Measurements from ENCODE around the gene VIL1. TPM values are rescaled to one million over a fixed set of nuclear protein-coding genes. Genes with fewer than 3 reads are reported as not detected.

VIL1 gene
- total and polyA plus RNA-seq, 2 donors from 2014 or later, result 9.0 to 10.5 TPM

DNA sequence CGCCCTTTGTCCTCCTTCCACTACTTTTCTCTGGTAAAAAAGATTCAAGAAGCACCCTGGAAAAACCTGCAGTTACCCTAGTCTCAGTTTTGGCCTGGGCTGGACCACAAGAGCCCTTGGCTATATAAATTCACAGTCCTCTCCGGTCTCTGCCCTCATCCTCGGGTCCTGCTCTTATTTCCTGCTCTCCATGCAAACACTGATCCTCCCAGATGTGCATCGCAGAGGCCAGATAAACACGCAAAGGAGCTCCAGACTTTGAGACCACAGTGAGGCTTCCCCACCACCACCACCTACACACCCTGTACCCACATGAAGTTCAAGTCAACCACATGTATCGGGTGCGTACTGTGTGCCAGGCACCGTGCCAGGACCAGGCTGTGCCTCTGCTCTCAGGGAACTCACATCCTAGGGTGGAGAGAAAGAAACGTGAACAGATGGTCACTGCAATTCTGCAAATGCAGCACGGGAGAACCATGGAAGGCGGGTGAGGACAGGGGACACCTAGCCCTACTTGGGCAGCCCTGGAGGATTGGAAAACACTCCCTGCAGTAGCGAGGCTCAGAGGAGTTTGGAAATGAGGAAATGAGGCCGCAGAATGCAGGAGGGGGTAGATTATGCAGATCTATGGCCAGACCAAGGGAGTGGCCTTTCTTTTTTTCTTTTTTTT, 11.8 kb upstream of the VIL1 start:
- TF ChIP-seq, protein P1, sequence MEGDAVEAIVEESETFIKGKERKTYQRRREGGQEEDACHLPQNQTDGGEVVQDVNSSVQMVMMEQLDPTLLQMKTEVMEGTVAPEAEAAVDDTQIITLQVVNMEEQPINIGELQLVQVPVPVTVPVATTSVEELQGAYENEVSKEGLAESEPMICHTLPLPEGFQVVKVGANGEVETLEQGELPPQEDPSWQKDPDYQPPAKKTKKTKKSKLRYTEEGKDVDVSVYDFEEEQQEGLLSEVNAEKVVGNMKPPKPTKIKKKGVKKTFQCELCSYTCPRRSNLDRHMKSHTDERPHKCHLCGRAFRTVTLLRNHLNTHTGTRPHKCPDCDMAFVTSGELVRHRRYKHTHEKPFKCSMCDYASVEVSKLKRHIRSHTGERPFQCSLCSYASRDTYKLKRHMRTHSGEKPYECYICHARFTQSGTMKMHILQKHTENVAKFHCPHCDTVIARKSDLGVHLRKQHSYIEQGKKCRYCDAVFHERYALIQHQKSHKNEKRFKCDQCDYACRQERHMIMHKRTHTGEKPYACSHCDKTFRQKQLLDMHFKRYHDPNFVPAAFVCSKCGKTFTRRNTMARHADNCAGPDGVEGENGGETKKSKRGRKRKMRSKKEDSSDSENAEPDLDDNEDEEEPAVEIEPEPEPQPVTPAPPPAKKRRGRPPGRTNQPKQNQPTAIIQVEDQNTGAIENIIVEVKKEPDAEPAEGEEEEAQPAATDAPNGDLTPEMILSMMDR (IDR thresholded peaks at IDR 0.05; ENCODE audit: borderline replicate concordance, extremely low read depth, insufficient read depth), result no peak
- H3K9ac ChIP-seq (ENCODE audit: low read length in 3 of 3), result peak overlapping the region; percentile 21 to 74 (median 57)
- intact Hi-C loops (cut with DNase I), result no loop called here
- no peaks in the 10 kb centered on the region for H3K27me3 ChIP-seq (ENCODE audit: control insufficient read depth, insufficient read depth, low read length)
- DNase-seq (peak; percentile 27 to 89 (median 82)), FAIRE-seq (no peak)
- no peaks in the 10 kb centered on the region for H3K9me3 ChIP-seq (ENCODE audit: control insufficient read depth in 2 of 3, insufficient read depth in 1 of 3, low read length in 3 of 3)
- H3K4me1 ChIP-seq (ENCODE audit: control insufficient read depth in 2 of 3, insufficient read depth in 2 of 3, low read depth in 1 of 3, low read length in 3 of 3), result peaks cover 2 to 22% (median 14%) of the 10 kb centered on the region in 3 donors
- peaks cover 0 to 11% (median 2%) of the 10 kb centered on the region in 3 donors for H3K36me3 ChIP-seq (ENCODE audit: control insufficient read depth in 2 of 3, insufficient read depth in 3 of 3, low read length in 3 of 3)
- H3K27ac ChIP-seq (ENCODE audit: low read depth in 2 of 2, low read length in 2 of 2), result peak overlapping the region; percentile 81 to 91
- H3K4me3 ChIP-seq (ENCODE audit: low read length in 3 of 3), result peak overlapping the region; percentile 49 to 64 (median 59)

DNA sequence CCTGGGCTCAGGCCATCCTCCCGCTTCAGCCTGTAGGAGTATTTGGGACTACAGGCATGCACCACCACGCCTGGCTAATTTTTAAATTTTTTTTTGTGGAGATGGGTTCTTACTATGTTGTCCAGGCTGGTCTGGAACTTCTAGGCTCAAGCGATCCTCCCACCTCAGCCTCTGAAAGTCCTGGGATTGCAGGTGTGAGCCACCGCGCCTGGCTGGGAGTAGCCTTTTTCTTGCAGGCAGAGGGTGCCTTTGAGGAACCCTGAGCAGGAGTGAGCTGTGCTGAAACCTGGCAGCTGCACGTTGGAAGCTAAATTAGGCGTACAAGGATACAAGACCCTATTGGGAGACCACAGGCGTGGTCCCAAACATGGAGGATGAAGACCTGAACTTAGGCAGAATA, 11.2 kb upstream of the VIL1 start:
- Histone ChIP-seq H3K9me3 (ENCODE audit: control insufficient read depth in 2 of 3, insufficient read depth in 1 of 3, low read length in 3 of 3) (no peaks in the 10 kb centered on the region), H3K4me1 (ENCODE audit: control insufficient read depth in 2 of 3, insufficient read depth in 2 of 3, low read depth in 1 of 3, low read length in 3 of 3) (peaks cover 2 to 19% (median 14%) of the 10 kb centered on the region in 3 donors), H3K27ac (ENCODE audit: low read depth in 2 of 2, low read length in 2 of 2) (no peak overlapping the region), H3K27me3 (ENCODE audit: control insufficient read depth, insufficient read depth, low read length) (no peaks in the 10 kb centered on the region), H3K4me3 (ENCODE audit: low read length in 3 of 3) (no peak overlapping the region), H3K36me3 (ENCODE audit: control insufficient read depth in 2 of 3, insufficient read depth in 3 of 3, low read length in 3 of 3) (peaks cover 0 to 9% (median 0%) of the 10 kb centered on the region in 3 donors), H3K9ac (ENCODE audit: low read length in 3 of 3) (no peak overlapping the region)
- TF ChIP-seq, protein P1 (IDR thresholded peaks at IDR 0.05; ENCODE audit: borderline replicate concordance, extremely low read depth, insufficient read depth), result no peak
- FAIRE-seq, result no peak
- DNase-seq, result peak in 1 of 5 donors; percentile 58
- intact Hi-C loops (cut with DNase I), result no loop called here

DNA sequence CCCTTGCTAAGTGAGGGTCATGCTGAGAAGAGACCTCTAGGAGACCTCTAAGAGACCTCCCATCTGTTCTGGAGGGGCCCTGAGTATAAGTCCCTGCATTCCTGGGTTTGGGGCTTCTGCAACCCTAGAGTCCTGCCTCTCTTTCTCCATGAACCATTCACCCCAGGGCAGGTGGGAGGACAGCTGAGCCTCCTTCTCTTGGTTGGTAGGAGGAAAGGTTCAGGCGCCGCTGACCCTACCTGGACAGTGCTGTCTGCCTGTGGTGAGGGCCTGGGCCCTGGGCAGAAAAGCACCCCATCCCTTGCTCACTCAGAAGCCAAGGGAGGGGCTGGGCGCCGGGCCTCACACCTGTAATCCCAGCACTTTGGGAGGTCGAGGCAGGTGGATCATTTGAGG, 604 bp upstream of the VIL1 start:
- H3K9me3 ChIP-seq (ENCODE audit: control insufficient read depth in 2 of 3, insufficient read depth in 1 of 3, low read length in 3 of 3), result no peaks in the 10 kb centered on the region
- no peak for FAIRE-seq
- intact Hi-C loops (cut with DNase I), result no loop called here

More for the DNA sequence above, 604 bp upstream of the VIL1 start:
- no peaks in the 10 kb centered on the region for H3K4me1 ChIP-seq (ENCODE audit: control insufficient read depth in 2 of 3, insufficient read depth in 2 of 3, low read depth in 1 of 3, low read length in 3 of 3)
- TF ChIP-seq, protein P1 (IDR thresholded peaks at IDR 0.05; ENCODE audit: borderline replicate concordance, extremely low read depth, insufficient read depth), result no peak
- H3K36me3 ChIP-seq (ENCODE audit: control insufficient read depth in 2 of 3, insufficient read depth in 3 of 3, low read length in 3 of 3), result no peaks in the 10 kb centered on the region
- H3K9ac ChIP-seq (ENCODE audit: low read length in 3 of 3), result no peak overlapping the region
- no peak overlapping the region for H3K4me3 ChIP-seq (ENCODE audit: low read length in 3 of 3)
- H3K27ac ChIP-seq (ENCODE audit: low read depth in 2 of 2, low read length in 2 of 2), result no peak overlapping the region
- no peaks in the 10 kb centered on the region for H3K27me3 ChIP-seq (ENCODE audit: control insufficient read depth, insufficient read depth, low read length)
- DNase-seq, result peak in 1 of 5 donors; percentile 42

Measured in kidney (tissue), 14 donors.